MM.1S (cell line): ENCODE measurements around the gene CHPF2.

Experiments used
- DNase-seq: peaks from one replicate; pipeline ENCODE4 v3.0.0-alpha.2; 2015
- H2AFZ ChIP-seq: fragments of 300-600 bp; sonication (generic); 2 replicates; pipeline ENCODE4 v1.6.0; 2016; ENCODE audit warnings: antibody characterized with exemption, low read length
- H3F3A ChIP-seq: fragments of 300-600 bp; sonication (generic); 2 replicates; pipeline ENCODE4 v1.6.1; 2016; ENCODE audit warnings: mild to moderate bottlenecking, antibody characterized with exemption, low read length, moderate library complexity, mixed read lengths; ENCODE audit not compliant: insufficient read depth
- H3K27ac ChIP-seq: fragments of 300-600 bp; sonication (generic); 2 replicates; pipeline ENCODE4 v1.5.1; 2016; ENCODE audit warnings: mild to moderate bottlenecking, low read length
- H3K27me3 ChIP-seq: fragments of 300-600 bp; sonication (generic); replicated peaks from 2 replicates; pipeline ENCODE4 v1.6.0; 2016; ENCODE audit warnings: low read length; ENCODE audit not compliant: insufficient read depth
- H3K36me3 ChIP-seq: fragments of 300-600 bp; sonication (generic); replicated peaks from 2 replicates; pipeline ENCODE4 v1.6.1; 2016; ENCODE audit warnings: mild to moderate bottlenecking, low read length, mixed read lengths; ENCODE audit not compliant: insufficient read depth
- H3K4me1 ChIP-seq: fragments of 300-600 bp; sonication (generic); 2 replicates; pipeline ENCODE4 v1.6.1; 2016; ENCODE audit warnings: low read length, mixed read lengths
- H3K4me2 ChIP-seq: fragments of 300-600 bp; sonication (generic); 2 replicates; pipeline ENCODE4 v1.6.0; 2016; ENCODE audit warnings: low read depth, low read length
- H3K4me3 ChIP-seq: fragments of 300-600 bp; sonication (generic); 2 replicates; pipeline ENCODE4 v1.5.1; 2016; ENCODE audit warnings: low read length, mixed read lengths
- H3K79me2 ChIP-seq: fragments of 300-600 bp; sonication (generic); 2 replicates; pipeline ENCODE4 v1.6.1; 2016; ENCODE audit warnings: mixed run types, low read length, mixed read lengths
- H3K9ac ChIP-seq: fragments of 300-600 bp; sonication (generic); 2 replicates; pipeline ENCODE4 v1.6.1; 2016; ENCODE audit warnings: low read length, mixed read lengths
- H3K9me2 ChIP-seq: fragments of 300-600 bp; sonication (generic); replicated peaks from 2 replicates; pipeline ENCODE4 v1.6.1; 2016; ENCODE audit warnings: mild to moderate bottlenecking, low read length, mixed read lengths; ENCODE audit not compliant: insufficient read depth
- H3K9me3 ChIP-seq: fragments of 300-600 bp; sonication (generic); replicated peaks from 2 replicates; pipeline ENCODE4 v1.6.1; 2016; ENCODE audit warnings: mild to moderate bottlenecking, low read length, mixed read lengths; ENCODE audit not compliant: insufficient read depth
- H4K20me1 ChIP-seq: fragments of 300-600 bp; sonication (generic); 2 replicates; pipeline ENCODE4 v1.6.1; 2016; ENCODE audit warnings: mild to moderate bottlenecking, low read length, moderate library complexity, mixed read lengths; ENCODE audit not compliant: insufficient read depth
- EZH2 ChIP-seq: fragments of 300-600 bp; sonication (generic); optimal IDR thresholded peaks from 2 replicates; pipeline ENCODE3; 2017; ENCODE audit warnings: low read depth, mild to moderate bottlenecking, antibody characterized with exemption, low read length, mixed read lengths
- EZH2phosphoT487 ChIP-seq: fragments of 300-600 bp; sonication (generic); IDR thresholded peaks from 2 replicates; pipeline ENCODE4 v1.6.1; 2018; ENCODE audit warnings: antibody characterized with exemption, low read length
- TF ChIP-seq, protein P1 (sequence below): fragments of 300-600 bp; sonication (generic); IDR thresholded peaks from 2 replicates; pipeline ENCODE4 v1.5.1; 2016; ENCODE audit warnings: antibody characterized with exemption, low read length, mixed read lengths

The CHPF2 gene

DNA sequence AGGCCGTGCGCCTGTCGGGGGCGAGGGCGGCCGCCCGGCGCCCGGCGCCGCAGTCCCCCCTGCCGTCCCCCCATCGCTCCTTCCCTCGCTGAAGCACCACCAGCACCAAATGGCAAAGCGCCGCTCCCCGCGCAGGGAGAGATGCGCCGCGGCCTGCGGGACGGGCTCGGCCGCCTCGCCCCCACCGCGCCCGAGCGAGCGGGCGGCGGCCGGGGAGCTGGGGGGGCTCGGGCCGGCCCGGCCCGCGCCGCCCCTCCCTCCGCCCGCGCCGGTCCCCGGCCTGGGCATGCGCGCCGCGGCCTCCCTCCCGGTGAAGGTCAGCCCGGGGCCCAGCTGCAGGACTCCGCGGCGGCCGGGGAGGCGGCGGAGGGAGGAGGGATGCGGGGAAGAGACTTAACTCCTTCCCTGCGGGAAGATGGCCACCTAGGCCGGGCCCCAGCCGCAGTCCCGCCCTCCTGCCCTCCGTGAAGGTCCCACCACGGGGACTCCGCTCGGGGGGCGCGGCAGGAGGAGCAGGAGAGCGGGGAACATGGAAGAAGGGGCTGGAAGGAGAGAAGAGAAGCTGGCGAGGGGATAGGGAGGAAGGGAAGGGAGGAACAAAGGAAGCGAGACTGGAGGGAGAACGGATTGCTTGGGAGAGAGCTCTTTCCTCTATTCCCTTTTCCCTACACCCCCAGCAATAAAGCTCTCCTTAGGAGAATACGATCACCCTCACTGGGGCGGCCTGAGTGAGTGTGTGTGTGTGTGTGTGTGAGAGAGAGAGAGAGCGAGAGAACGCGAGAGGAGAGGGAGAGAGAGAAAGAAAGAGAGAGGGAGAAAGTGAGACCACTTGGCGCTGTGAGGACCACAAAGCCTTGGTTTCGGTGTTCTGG lies 19.6 kb downstream of the CHPF2 start:
- no peaks in the 10 kb centered on the region for H4K20me1 ChIP-seq
- H3K9me3 ChIP-seq, result no peaks in the 10 kb centered on the region
- H3K9ac ChIP-seq, result no peak overlapping the region
- peaks cover 4% of the 10 kb centered on the region; the same call in 1 of the 2 replicates for H3K4me1 ChIP-seq
- peak overlapping the region; percentile 89 for H3K4me2 ChIP-seq
- H3K4me3 ChIP-seq, result peak overlapping the region; percentile 52; the same call in 1 of the 2 replicates
- DNase-seq, result no peak
- H3K36me3 ChIP-seq, result no peaks in the 10 kb centered on the region
- no peak overlapping the region for H3K27ac ChIP-seq
- no peaks in the 10 kb centered on the region for H3K9me2 ChIP-seq
- no peaks in the 10 kb centered on the region for H3K79me2 ChIP-seq
- TF ChIP-seq, protein P1, sequence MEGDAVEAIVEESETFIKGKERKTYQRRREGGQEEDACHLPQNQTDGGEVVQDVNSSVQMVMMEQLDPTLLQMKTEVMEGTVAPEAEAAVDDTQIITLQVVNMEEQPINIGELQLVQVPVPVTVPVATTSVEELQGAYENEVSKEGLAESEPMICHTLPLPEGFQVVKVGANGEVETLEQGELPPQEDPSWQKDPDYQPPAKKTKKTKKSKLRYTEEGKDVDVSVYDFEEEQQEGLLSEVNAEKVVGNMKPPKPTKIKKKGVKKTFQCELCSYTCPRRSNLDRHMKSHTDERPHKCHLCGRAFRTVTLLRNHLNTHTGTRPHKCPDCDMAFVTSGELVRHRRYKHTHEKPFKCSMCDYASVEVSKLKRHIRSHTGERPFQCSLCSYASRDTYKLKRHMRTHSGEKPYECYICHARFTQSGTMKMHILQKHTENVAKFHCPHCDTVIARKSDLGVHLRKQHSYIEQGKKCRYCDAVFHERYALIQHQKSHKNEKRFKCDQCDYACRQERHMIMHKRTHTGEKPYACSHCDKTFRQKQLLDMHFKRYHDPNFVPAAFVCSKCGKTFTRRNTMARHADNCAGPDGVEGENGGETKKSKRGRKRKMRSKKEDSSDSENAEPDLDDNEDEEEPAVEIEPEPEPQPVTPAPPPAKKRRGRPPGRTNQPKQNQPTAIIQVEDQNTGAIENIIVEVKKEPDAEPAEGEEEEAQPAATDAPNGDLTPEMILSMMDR, result no peak
- TF ChIP-seq EZH2, result peak; percentile 48
- peaks cover 91% of the 10 kb centered on the region for H3K27me3 ChIP-seq
- H2AFZ ChIP-seq, result peak overlapping the region; percentile 50; the same call in 1 of the 2 replicates
- no peaks in the 10 kb centered on the region for H3F3A ChIP-seq

DNA sequence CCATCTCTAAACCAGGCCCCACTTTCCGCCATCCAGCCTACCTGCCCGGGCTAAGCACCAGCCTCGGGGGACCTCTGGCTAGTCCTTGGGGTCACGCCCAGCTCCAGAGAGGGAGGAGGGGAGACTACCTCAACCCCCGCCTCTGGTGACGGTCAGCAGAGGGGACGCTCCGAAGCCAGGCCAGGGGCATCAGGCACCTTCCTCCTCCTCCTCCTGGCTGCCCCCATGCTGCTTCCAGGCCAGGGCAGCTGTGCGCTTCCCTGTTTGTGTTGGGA lies 20.2 kb downstream of the CHPF2 start:
- no peak overlapping the region for H3K4me3 ChIP-seq

DNA sequence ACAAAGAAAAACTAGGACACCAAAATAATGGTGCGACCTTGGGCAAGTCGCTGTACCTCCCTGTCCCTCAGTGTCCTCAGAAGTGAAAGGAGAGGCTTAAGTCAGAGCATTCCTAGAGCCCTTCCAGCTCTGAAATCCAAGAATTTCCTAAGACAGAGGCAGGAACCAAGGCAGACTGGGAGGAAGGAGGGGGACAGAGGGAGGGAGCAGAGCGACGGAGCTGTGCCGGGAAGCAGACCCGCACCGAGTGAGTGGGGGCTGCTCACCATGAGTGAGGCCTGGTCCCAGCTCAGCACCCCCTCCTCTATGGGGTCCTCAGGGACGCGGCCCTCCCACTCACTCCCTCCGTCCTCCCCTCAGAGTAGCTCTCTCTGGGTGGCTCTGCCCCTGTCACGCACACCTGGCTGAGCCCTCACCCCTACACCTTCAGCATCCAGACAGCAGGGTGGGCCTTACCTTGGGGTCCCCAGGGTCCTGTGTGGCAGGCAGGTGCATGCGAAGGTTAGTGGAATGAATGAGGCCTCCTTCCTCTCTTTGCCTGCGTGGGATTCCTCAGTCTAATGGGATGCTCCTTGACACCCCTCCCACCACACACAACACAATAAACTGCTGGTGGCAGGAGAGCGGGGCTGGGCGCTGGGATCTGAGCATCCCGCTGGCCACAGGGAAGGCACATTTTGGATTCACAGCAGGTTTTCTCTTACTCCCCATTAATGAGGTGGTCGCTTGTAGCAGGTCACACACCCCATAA lies 20.9 kb downstream of the CHPF2 start:
- no peaks in the 10 kb centered on the region for H3K9me3 ChIP-seq
- no peak overlapping the region for H3K27ac ChIP-seq
- peaks cover 4% of the 10 kb centered on the region; the same call in 1 of the 2 replicates for H3K4me1 ChIP-seq
- TF ChIP-seq, protein P1, result no peak
- no peak for TF ChIP-seq EZH2phosphoT487
- no peak for TF ChIP-seq EZH2
- H3K4me2 ChIP-seq, result no peak overlapping the region
- H3K27me3 ChIP-seq, result peaks cover 91% of the 10 kb centered on the region
- no peaks in the 10 kb centered on the region for H3F3A ChIP-seq
- DNase-seq, result no peak
- H3K79me2 ChIP-seq, result no peaks in the 10 kb centered on the region
- no peak overlapping the region for H2AFZ ChIP-seq
- no peaks in the 10 kb centered on the region for H3K9me2 ChIP-seq
- H3K9ac ChIP-seq, result no peak overlapping the region
- no peaks in the 10 kb centered on the region for H4K20me1 ChIP-seq
- H3K36me3 ChIP-seq, result no peaks in the 10 kb centered on the region
- no peak overlapping the region for H3K4me3 ChIP-seq

More for the DNA sequence above, 20.2 kb downstream of the CHPF2 start:
- H3K36me3 ChIP-seq, result no peaks in the 10 kb centered on the region
- H2AFZ ChIP-seq, result no peak overlapping the region
- H3K9me2 ChIP-seq, result no peaks in the 10 kb centered on the region
- no peak overlapping the region for H3K9ac ChIP-seq
- H3K4me1 ChIP-seq, result peaks cover 4% of the 10 kb centered on the region; the same call in 1 of the 2 replicates
- no peak for DNase-seq
- H3K4me2 ChIP-seq, result no peak overlapping the region
- TF ChIP-seq EZH2, result no peak
- TF ChIP-seq EZH2phosphoT487, result no peak
- TF ChIP-seq, protein P1, result no peak
- H3K9me3 ChIP-seq, result no peaks in the 10 kb centered on the region
- peaks cover 91% of the 10 kb centered on the region for H3K27me3 ChIP-seq
- H3F3A ChIP-seq, result no peaks in the 10 kb centered on the region
- no peak overlapping the region for H3K27ac ChIP-seq
- H4K20me1 ChIP-seq, result no peaks in the 10 kb centered on the region
- H3K79me2 ChIP-seq, result no peaks in the 10 kb centered on the region
